Liver (tissue), 3 donors: Measurements from ENCODE around the gene TUBGCP6.

Experiments used
- EGR1 ChIP-seq, 2 donors: IDR thresholded peaks; 2 replicates each; pipeline ENCODE4 v1.6.1; 2016 to 2018; ENCODE audit warnings: antibody characterized with exemption in 2 of 2, low read depth in 2 of 2
- RAD21 ChIP-seq, 2 donors: IDR thresholded peaks; 2 replicates each; pipeline ENCODE4 v1.6.1; 2016; ENCODE audit warnings: antibody characterized with exemption in 2 of 2, mild to moderate bottlenecking in 2 of 2
- RXRA ChIP-seq, 2 donors: IDR thresholded peaks; 2 replicates each; pipeline ENCODE4 v1.6.1; 2017 to 2018; ENCODE audit warnings: antibody characterized with exemption in 2 of 2, mild to moderate bottlenecking in 1 of 2
- YY1 ChIP-seq: IDR thresholded peaks from 2 replicates; pipeline ENCODE4 v1.6.1; 2016; ENCODE audit warnings: antibody characterized with exemption, mild to moderate bottlenecking
- TF ChIP-seq, protein P1 (sequence below): fragments of 150-350 bp; IDR thresholded peaks from 2 replicates; pipeline ENCODE4 v1.5.1; 2017; ENCODE audit warnings: improper control_type of control experiment, low read depth, low read length; ENCODE audit not compliant: missing input control
- TF ChIP-seq, protein P2 (sequence below): IDR thresholded peaks from 2 replicates; pipeline ENCODE4 v1.6.1; 2016; ENCODE audit warnings: antibody characterized with exemption
- donor health status: healthy.
- donor health status: healthy.

DNA sequence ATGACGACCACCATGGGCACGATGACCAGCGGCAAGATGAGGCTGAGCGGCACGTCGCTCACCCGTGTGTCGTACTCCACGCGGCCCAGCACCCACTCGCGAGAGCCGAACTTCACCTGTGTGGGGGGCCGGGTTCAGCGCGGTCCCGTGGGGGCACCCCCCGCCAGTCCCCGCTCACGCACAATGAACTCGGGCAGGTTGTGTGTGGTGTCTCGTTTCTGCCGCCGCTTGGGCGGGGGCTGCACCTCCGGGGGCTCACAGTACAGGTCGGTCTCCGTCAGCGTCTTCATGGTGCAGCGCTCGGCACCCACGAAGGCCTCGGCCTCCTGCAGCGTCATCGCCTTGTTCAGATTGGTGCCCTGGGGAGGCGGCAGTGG lies 36.5 kb upstream of the TUBGCP6 start:
- TF ChIP-seq, protein P1, sequence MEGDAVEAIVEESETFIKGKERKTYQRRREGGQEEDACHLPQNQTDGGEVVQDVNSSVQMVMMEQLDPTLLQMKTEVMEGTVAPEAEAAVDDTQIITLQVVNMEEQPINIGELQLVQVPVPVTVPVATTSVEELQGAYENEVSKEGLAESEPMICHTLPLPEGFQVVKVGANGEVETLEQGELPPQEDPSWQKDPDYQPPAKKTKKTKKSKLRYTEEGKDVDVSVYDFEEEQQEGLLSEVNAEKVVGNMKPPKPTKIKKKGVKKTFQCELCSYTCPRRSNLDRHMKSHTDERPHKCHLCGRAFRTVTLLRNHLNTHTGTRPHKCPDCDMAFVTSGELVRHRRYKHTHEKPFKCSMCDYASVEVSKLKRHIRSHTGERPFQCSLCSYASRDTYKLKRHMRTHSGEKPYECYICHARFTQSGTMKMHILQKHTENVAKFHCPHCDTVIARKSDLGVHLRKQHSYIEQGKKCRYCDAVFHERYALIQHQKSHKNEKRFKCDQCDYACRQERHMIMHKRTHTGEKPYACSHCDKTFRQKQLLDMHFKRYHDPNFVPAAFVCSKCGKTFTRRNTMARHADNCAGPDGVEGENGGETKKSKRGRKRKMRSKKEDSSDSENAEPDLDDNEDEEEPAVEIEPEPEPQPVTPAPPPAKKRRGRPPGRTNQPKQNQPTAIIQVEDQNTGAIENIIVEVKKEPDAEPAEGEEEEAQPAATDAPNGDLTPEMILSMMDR, result no peak
- TF ChIP-seq EGR1 (IDR thresholded peaks at IDR 0.05; ENCODE audit: low read depth in 2 of 2), result no peak
- TF ChIP-seq RAD21 (IDR thresholded peaks at IDR 0.05), result no peak
- no peak for TF ChIP-seq RXRA (IDR thresholded peaks at IDR 0.05)
- TF ChIP-seq YY1, result no peak
- TF ChIP-seq, protein P2, sequence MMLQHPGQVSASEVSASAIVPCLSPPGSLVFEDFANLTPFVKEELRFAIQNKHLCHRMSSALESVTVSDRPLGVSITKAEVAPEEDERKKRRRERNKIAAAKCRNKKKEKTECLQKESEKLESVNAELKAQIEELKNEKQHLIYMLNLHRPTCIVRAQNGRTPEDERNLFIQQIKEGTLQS, result no peak
